HG03066 (cell line): ENCODE results near the gene SNX25.

Experiments
- ATAC-seq: cut with Tn5 transposase; IDR thresholded peaks from one replicate; pipeline ENCODE4 v1.9.1; 2021; ENCODE audit warnings: low read depth; ENCODE audit not compliant: unreplicated experiment

SNX25 gene

DNA sequence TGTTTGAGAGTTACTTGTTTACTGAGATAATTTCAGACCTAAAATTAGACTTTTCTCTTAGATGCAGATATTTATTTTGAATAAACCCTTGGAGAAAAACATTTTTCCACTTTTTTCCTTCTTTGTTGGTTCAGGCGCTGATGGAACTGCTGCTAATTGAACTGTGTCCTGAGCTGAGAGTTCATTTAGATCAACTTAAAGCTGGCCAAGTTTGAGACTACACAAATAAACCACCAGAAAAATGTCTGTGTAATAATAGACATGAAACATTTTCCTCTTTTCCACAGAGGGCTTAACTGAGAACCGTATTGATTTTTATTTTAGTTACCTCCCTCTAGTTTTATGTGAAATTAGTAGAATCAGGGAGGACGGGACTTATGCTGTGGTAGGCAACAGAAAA, 153.9 kb downstream of the SNX25 start:
- ATAC-seq: no peak

- ATAC-seq: no peak
Observed at GRCh38 chr4:185364886-185365285, 155.5 kb downstream of the SNX25 start.

DNA sequence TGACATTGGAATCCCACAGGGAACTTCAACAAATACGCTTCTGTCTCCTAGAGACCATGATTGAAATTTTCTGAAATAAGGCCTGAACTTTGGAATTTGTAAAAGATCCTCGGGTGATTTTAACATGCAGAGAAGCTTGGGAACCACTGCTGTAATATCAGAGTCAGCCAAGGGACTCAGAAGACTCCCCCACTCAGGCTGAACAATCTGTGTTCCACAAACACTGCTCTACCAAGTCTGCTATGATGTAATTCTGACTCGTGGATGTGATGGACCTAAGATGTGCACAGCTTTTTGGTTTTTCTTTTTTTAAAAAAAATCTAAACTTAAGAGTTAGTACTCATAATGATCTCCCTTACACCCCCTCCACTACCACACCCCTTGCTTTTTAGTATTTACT, 160.3 kb downstream of the SNX25 start:
- no peak for ATAC-seq

DNA sequence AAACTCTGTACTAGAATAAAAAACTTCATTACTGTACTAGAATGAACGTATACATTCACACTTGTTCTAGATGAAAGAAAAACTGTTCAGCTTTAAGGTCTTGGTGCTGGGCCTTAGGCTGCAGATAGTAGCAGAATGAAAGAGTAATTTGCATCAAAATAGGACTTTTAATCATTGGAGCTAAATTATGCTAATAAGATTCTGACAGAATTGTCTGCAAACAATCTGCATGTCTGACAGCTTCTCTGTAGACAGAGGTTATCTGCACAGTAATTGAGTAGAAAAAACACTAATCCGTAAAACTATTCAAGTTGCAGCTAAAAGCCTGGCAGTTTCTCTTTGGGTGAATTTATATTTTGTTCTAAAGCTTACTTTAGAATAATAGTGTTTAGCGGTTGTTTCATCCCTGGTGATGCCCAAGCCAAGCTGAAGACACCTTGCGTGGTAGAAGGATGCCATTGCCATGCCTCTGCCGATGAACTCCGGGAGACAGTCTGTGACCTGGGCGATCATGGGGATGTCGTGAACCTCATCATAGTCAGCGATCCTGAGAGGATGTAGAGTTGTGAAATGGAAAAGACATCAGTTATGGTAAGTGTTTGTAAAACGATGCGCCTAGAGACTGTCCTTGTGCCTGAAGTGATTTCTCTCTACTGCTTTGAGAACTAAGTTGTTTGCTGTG, 161.0 kb downstream of the SNX25 start:
- ATAC-seq: no peak

DNA sequence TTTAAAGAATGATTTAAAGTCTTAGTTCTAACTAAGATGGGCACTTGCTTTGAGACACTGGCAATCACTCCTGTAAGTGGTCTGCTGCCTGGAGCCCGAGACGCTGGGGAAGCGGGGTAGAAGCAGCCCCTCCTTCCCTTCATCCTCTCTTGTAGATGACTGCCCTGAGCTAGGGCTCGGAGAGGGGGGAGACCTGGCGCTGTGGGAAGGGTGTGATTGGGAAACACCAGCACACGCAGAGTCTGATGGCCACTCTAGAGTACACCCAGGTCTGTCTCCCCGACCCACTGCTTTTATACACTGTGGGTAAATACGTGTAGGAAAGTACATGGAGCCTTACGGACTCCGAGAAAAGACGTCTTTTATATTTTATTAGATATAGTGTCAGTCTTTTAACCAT, 162.3 kb downstream of the SNX25 start:
- ATAC-seq: no peak

DNA sequence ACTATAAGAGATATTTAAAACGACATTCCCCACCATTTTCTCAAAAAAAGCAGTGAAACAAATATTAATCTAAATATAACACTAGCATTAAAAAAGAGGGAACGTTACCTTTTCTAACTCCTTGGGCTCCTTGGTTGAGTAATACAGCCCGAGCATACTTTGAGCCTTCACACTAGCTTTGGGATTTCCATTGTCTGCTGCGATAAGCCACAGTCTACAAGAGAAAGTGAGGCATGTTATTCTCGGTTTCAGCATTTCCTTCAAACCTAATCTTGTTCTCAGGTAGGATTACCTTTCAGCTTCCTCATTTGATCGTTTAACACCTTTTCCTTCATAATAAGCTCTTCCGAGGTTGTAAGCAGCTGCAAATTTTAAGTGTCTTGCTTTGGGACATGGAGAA, 164.6 kb downstream of the SNX25 start:
- ATAC-seq: no peak

GRCh38 chr4:185374573-185374972, 165.2 kb downstream of the SNX25 start:
- ATAC-seq: no peak

GRCh38 chr4:185378264-185378663, 168.9 kb downstream of the SNX25 start:
- no peak for ATAC-seq

DNA sequence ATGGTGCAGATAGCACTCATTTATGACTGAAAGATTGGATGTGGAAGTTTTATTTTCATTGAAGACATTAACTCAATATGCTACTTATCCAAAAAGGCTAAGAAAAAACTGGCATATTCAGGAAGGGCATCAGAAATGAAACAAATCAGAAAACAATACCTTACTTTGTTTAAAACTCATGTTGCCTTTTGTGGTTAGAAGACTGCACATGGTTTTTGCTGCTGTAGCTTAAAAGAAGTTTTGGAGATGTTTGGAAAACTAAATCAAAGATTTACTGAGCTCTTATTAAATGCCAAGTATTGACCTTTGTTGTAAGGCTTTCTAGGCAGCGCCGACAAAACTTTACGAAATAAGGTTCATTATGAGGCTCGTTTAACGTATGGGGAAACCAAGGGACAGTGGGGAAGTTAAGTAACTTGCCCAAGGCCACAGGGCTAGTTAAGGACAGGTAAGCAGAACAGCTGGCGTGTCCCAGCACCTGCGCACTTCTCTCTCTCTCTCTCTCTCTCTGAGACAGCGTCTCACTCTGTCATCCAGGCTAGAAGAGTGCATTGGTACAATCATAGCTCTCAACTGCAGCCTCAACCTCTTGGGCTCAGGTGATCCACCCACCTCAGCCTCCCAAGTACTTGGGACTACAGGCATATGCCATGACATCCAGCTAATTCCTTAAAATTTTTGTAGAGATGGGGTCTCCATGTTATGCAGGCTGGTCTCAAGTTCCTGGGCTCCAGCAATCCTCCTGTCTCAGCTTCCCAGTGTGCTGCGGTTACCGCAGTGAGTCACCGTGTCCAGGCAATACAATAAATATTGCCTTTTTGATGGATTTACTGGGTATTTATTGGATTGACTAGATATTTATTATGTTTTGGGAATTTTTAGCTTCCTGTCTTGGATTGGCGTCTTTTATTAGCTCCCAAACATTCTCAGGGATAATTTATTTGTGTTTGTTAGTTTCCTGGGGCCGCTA, 170.2 kb downstream of the SNX25 start:
- ATAC-seq: no peak

DNA sequence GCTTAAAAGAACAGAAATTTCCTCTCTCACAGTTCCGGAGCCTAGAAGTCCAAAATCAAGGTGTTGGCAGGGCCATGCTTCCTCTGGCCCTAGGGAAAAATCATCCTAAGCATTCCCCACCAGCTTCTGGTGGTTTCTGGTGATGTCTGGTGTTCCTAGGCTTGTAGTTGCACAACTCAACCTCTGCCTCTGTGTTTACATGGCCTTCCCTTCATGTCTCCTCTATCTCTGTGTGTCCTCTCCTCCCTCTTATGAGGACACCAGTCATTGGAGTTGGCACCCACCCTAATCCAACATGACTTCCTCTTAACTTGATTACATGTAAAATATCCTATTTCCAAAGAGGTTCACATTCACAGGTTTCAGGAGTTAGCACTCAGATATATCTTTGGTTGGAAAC, 170.9 kb downstream of the SNX25 start:
- ATAC-seq: no peak

DNA sequence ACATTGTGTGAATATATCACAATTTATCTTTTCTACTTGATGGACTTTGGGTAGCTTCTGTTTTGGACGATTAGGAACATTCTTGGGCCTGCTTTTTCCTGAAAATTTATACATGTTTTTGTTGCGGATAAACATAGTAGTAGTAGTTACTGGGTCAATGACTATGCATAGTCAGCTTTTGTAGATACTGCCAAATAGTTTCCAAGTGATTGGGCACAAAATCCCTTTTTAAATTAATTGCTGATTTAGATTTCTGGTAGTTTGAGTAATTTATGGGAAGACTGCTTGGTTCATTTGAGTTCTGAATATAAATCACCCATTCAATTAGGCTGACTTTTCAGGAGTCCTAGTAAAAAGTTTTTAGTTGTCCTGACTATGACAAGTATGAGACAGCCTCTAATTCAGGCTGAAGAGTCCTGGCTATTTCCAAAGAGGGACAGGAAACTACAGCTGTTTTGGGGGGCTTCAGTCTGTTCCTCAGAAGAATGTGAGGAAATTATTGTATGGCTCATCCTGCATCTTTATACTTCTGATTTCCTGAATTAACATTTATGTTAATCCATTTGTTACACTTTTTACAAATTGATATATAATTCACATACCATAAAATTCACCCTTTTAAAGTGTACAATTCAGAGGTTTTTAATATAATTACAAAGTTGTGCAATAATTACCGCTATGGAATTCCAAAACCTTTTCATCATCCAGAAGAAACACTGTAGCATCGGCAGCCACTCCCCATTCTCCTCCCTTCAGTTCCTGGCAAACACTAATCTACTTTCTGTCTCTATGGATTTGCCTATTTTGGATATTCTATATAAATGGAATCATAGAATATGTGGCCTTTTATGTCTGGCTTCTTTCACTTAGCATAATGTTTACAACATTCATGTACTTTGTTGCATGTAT, 172.1 kb downstream of the SNX25 start:
- no peak for ATAC-seq

GRCh38 chr4:185382754-185383153, 173.4 kb downstream of the SNX25 start:
- ATAC-seq: no peak

GRCh38 chr4:185383451-185383850, 174.1 kb downstream of the SNX25 start:
- no peak for ATAC-seq

DNA sequence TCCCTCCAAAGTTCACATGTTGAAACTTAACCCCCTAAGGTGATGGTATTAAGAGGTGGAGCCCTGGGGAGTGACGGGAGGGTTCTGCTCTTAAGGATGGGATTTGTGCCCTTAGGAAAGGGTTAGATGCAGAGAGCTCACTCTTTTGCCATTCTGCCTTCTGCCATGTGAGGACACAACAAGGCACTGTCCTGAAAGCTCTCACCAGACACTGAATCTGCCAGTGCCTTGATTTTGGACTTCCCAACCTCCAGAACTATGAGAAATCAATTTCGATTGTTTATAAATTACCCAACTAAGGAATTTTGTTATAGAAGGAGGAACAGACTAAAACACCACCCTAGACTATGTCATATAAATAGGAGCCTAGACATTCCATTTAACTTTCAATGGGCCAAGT, 174.7 kb downstream of the SNX25 start:
- ATAC-seq: no peak

GRCh38 chr4:185384930-185385331, 175.5 kb downstream of the SNX25 start:
- ATAC-seq: no peak

DNA sequence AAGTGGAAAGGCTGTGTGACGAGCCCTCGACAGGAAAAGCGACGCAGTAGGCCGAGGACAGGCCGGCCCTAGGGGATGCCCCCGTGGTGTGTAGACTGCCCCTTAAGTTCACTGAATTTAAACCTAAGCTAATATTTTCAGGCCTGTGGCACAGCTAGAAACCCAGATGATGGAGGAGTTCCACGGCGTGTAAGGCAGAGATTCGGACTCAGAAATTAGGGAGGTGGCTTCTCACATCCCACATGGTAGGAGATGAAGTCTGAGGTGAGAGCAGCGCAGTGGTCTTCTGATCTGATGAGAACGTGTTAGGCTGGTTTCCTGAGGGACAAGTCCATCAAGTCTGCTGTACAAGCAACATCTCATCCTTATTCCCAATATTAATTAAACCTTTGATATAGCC, 178.6 kb downstream of the SNX25 start:
- no peak for ATAC-seq

- ATAC-seq: no peak
Observed at GRCh38 chr4:185390941-185391340, 181.5 kb downstream of the SNX25 start.

DNA sequence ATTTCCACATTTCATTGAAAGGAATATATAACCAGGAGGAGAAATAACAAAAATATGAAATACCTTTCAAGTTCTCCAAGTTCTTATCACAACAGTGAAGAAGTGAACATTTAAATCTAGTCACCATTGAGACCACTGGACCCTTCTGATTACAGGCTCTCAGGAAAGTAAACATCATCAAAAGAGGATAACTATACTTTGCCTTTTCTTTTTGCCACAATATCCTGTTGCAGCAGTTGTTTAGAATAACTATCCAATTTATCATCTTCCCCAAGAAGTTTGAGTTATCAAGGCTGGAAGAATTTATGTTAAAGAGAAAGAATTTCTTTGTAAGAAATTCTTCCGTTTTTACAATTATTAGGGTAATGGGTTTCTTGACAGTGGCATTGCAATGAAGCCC, 182.8 kb downstream of the SNX25 start:
- no peak for ATAC-seq

DNA sequence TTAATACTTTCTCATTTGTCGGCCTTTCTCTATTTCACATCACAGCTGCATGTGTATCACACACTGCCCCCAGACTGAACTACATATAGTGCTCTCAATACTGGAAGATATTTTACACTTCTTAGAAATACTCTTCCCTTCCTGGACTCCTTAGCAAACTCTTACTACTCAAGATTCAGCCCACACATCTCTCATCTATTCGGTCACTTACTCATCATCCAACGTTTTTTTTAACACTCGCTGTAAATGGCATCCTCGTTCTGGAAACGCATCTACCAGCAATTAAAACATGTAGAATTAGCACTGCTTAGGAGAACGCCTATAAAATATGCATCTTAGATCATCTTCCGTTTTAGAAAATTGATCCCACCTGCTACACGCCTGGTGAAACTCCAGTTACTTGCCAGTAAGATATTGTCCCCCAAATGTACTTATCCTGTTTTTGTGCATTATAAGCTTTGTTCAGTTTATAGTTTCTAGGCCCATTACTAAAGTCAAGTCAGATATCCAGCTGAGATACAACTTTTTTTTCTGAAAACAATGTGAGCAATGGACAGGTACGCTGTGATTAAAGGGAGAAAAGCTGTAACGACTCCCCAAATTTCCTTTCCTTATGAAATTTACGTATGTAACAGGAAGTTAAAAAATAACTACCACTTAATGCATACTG, 185.3 kb downstream of the SNX25 start:
- no peak for ATAC-seq

DNA sequence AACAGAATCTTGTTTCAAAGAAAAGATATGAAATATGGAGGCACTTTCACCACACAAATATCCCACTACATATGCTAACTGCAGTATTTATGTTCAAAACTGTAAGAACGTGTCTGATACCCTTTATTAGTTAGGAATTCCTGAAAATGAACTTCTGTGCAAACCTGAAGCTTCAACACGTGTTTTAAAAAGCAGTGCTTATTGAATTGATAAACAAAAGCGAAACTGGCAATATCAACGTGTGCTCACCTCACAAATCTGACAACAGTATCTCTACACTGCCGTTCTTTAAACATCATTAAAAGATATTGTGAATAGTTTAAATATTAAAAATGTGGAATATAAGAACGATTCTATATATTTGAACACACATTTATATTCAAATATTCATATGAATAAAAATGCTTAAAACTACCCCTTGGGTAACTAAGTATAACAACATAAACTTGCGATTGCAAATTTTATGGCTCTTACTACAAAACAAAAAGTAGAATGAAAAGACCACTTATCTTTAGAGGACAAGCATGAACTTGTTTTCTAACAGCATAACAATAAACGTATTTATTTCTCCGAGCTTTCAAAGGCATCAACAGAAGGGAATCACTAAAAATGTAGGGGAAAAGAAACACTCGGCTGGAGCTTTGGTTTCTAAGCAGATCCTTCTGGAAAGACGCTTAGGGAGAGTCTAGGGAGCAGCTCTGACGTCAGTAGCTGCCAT, 186.0 kb downstream of the SNX25 start, which contains the start of gene LRP2BP:
Gene LRP2BP (minus strand): TSS at position 687 of the 718 bp plus-strand sequence. CDS start 17,738 bp downstream, outside the sequence.
- ATAC-seq: no peak
